Measurements from ENCODE around the gene AGAP3.

DNA sequence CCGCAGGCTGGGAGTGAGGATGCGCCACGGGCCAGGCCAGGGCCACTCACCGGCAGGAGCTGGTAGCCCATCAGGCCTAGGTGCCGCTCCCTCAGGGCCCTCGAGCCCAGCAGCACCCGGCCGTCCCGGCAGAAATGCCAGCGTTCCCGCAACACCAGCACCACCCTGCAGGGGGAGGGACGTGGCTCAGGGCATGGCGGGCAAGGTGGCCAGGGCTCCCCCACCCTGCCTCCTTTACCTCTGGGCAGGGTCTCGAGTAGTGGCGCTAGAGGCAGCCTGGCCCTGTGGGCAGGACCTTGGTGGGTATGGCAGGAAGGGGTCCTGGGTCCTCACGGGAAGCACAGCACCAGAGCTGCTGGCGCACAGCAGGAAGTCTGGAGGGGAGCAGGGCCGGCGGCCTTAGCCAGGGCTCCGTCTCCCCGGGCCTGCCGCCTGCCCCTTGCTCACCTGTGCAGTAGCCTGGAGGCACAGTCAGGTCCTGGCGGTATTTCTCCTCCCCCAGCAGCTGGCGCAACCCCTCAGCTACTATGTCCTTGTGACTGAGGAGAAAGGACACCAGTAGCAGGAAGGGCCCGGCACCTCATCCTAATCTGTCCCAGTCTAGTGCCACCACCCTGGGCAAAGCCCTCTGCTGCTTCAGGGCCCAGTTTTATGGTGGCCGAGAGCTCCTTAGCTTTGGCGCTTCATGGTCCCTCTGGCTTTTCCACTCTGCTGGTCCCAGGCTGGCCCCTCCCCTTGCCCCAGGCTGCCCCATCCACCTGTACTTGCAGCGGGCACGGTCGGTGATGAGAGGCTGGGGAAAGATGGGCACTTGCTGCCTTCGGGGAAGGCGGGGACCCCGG lies 9.2 kb upstream of the AGAP3 start:
- no peak; the same call in 1 of the 2 replicates for TF ChIP-seq CTCF (conservative IDR thresholded peaks at IDR 0.05)
- no peak for TF ChIP-seq ZFX (IDR thresholded peaks at IDR 0.05)

Data from C4-2B (cell line).